ENCODE measurements around the gene RERE.

RERE gene

DNA sequence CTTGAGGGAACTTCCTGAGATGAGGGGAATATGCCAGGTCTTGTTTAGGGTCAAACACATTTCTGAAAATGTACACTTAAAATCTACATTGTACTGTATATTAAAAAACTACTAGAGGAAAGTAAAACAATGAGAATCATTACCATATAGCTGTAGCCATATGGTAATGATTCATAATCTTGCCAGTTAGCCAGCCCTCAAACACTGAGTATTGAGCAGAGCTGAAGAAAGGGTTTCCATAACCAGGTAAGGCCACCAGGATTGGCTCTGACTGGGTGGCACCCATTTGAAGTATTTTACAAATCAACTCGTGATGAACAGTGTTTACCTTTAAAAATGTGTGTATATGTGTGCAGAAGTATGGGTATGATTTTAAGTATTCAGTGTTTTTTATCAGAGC is 272.8 kb downstream of the RERE start:
- TF ChIP-seq, protein P1, sequence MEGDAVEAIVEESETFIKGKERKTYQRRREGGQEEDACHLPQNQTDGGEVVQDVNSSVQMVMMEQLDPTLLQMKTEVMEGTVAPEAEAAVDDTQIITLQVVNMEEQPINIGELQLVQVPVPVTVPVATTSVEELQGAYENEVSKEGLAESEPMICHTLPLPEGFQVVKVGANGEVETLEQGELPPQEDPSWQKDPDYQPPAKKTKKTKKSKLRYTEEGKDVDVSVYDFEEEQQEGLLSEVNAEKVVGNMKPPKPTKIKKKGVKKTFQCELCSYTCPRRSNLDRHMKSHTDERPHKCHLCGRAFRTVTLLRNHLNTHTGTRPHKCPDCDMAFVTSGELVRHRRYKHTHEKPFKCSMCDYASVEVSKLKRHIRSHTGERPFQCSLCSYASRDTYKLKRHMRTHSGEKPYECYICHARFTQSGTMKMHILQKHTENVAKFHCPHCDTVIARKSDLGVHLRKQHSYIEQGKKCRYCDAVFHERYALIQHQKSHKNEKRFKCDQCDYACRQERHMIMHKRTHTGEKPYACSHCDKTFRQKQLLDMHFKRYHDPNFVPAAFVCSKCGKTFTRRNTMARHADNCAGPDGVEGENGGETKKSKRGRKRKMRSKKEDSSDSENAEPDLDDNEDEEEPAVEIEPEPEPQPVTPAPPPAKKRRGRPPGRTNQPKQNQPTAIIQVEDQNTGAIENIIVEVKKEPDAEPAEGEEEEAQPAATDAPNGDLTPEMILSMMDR (IDR thresholded peaks at IDR 0.05; ENCODE audit: extremely low read depth, missing control alignments) = no peak
- DNase-seq (ENCODE audit: low spot score) = no peak

DNA sequence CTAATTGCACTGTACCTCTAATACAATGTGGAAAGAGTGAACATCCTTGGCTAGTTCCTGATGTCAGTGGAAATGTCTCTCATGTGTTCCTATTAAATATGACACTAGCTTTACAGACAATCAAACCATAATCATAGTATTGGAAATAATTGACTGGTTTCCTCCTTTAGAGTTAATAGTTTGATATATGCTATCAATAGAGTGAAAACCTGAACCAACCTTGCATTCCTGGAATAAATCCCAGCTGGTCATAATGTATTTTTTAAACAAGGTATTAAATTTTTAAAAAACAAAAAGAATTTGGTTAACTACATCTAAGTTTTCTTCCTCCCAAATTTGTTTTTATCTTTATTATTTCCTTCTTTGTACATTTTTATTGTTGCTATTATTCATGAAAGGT is 273.5 kb downstream of the RERE start:
- no peak for DNase-seq (ENCODE audit: low spot score)
- TF ChIP-seq, protein P1 (IDR thresholded peaks at IDR 0.05; ENCODE audit: extremely low read depth, missing control alignments) = no peak

DNA sequence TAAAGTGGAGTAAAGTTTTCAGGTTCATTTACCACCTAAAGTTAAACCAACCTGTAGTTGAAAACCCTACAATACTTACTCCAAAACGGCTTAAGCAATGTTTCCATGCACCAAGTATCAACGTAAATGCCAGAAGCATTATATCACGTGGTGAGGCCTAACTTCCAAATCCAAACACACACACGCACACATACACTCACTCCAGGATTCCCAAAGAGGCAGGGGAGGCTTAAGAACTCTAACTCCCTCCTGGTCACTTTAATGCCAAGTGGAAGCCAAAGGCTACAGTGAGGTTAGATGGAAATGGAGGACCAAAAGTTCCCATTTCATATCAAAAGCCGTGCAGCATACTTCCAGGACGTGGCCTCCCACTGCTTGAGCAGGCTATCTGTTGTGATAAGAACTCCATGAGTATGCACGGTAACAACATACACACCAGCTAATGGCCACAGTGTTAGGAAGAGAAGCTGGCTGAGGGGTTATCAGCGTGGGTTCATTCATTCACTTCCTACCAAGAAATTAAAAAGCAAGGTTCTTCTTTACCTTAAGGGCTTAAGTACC is 275.4 kb downstream of the RERE start:
- DNase-seq (ENCODE audit: low spot score) = no peak
- TF ChIP-seq, protein P1 (IDR thresholded peaks at IDR 0.05; ENCODE audit: extremely low read depth, missing control alignments) = no peak

DNA sequence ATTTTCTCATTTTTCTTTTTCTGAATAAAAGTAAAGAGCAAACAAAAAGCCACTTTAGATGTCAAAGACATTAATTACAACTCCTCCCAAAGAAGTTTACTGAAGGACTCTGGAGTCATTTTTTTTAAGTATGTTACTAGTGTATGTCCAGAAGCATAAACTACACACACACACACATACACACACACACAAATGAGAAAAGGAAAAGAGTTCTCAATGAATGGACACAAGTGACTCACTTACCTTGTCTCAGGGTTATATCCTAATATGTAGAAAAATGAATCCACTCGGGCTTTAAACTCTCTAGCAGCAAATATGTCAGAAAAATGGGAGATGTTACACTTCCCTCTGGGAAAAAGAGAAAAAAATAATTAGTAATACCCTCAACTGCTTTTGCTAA is 276.5 kb downstream of the RERE start:
- TF ChIP-seq, protein P1 (IDR thresholded peaks at IDR 0.05; ENCODE audit: extremely low read depth, missing control alignments) = no peak

DNA sequence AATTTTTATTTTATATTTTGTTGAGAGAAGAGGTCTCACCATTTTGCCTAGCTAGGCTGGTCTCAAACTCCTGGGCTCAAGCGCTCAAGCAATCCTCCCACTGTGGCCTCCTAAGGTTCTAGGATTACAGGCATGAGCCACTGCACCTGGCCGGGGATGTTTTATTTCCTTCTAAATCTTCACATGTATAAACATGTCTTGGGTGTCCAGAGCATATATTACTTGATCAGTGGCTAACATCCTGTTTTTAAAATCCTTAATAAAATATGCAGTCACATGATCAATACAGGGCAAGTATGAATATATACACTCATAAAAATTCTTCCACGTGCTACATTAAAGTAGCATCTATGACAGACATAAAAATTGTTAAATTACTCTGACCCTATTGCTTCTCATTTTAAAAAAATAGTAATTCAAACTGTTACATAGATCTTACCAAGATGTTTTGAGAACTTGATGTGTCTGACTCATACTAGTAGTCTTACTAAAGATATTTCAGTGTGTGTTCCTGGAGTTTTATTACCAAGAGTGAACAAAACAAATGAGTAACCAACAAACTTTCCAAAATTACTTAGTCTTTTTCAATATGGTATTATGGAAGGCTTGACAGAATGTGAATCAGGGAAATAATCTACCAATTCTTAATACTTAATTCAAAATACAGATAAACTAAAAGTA is 277.0 kb downstream of the RERE start:
- TF ChIP-seq, protein P1 (IDR thresholded peaks at IDR 0.05; ENCODE audit: extremely low read depth, missing control alignments) = no peak
- DNase-seq (ENCODE audit: low spot score) = no peak

More for the DNA sequence above, 276.5 kb downstream of the RERE start:
- no peak for DNase-seq (ENCODE audit: low spot score)

DNA sequence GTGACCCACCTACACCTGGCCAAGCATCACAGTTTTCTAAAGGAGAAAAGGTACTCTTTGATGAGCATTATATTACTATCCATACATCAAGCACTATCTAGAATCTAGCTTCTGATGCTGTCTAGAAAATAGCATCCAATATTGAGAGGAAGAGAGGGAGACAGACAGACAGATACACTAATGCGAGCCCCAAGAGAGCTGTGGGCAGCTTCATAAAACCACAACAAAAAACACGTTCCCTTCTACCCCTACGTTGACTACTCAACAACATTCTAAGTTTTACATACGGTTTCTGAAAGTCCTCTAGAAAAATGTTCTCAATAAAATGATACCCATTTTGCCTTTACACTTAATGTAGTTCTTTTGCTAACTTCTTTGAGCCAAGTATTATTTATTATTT is 277.8 kb downstream of the RERE start:
- TF ChIP-seq, protein P1 (IDR thresholded peaks at IDR 0.05; ENCODE audit: extremely low read depth, missing control alignments) = no peak
- DNase-seq (ENCODE audit: low spot score) = no peak

DNA sequence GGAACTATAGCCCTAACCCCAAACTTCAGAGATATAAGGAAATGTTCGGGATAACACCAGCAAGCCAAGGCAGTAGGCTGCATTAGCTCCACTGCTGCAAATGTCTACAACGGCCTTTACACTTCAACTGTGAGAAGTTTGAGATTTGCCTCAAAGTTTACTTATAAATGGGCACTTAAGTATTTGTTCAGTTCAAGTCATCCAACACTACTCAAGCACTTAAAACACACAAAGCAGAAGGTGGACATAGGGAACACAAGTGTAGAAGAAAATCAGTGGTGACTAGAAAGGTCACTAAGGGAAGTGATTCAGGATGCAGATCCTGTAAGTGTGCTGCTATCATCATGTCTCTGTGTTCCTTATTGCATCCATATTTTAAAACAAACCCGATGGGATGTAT is 278.9 kb downstream of the RERE start:
- TF ChIP-seq, protein P1 (IDR thresholded peaks at IDR 0.05; ENCODE audit: extremely low read depth, missing control alignments) = no peak
- no peak for DNase-seq (ENCODE audit: low spot score)
